Stimulated activated CD8-positive, alpha-beta memory T cell treated with anti-CD3 and anti-CD28 coated beads, Interleukin-12 subunit alpha, Interleukin-12 subunit beta, amount 100 ng/mL, for 1 hour (primary cell): ENCODE measurements around the gene DYRK2.

Experiments used
- DNase-seq: peaks from one replicate; pipeline ENCODE4 v3.0.0-alpha.2; 2020; ENCODE audit warnings: low read depth

Gene DYRK2

DNA sequence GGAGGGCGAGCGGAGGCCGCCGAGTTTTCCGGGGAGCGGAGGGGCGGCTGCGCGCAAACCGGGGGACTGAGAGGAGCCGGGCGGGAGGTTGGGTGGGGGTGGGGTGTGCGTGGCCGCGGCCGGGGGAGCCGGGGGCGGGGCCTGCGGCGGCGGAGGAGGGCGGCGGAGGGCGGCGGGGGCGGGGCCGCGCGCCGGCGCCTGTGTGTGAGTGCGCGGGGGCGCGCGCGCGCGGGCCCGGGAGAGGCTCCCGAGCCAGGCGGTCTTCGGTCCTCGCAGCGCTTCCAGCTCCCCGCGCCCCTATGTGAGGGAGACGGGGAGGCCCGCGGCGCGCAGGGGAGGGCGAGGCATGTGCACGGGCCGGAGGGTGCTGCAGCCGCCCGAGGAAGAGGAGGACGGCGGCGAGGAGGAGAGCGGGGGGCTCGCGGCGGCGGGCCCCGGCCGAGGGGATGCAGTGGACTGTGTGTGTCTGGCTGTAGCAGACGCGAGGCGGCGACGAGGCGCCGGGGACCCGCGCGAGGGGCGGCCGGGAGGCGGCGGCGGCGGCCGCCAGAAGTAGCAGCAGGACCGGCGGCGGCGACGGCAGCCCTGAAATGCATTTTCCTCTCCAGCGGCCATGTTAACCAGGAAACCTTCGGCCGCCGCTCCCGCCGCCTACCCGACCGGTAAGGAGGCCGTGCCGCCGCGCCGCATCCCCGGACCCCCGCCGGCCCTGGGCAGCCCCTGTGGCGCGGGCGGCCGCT, at the start of gene DYRK2:
DYRK2 (plus strand) TSS at position 225 of the 740 bp plus-strand sequence; CDS start at position 614, 389 bp downstream.
- peak; percentile 60 for DNase-seq

DNA sequence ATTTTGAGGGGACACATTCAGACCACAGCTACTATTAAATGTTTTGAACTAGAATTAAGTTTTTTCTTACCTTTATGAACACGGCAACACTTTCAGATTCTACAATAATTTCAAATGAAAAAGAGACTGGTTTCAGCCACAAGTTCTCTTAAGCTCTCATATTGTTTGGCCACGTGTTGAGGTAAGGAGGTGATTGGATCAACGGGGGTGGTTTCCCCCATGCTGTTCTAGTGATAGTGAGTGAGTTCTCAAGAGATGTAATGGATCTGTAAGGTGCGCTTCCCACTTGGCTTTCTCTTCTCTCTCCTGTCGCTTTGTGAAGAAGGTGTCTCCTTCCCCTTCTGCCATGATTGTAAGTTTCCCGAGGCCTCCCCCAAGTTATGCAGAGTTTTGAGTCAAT, 48.9 kb upstream of the DYRK2 start:
- DNase-seq, result no peak

DNA sequence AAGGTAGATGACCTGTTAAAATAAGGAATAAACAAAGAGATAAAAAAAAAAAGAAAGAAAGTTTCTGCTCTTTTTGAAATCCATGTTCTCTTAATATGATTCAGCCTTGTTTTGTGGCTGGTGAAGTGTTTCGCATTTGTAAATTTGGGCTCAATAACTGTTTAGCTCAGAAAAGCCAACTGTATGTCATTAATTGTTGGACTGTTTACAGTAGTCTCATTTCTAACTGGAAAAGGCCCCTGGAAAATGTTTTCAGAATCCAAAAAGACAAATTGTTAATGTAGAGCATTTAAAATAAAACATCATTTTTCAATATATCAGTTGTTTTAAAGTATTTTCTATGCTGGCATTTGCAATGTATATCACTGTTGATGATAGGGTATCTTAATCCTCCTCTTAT, 47.4 kb upstream of the DYRK2 start:
- no peak for DNase-seq

DNA sequence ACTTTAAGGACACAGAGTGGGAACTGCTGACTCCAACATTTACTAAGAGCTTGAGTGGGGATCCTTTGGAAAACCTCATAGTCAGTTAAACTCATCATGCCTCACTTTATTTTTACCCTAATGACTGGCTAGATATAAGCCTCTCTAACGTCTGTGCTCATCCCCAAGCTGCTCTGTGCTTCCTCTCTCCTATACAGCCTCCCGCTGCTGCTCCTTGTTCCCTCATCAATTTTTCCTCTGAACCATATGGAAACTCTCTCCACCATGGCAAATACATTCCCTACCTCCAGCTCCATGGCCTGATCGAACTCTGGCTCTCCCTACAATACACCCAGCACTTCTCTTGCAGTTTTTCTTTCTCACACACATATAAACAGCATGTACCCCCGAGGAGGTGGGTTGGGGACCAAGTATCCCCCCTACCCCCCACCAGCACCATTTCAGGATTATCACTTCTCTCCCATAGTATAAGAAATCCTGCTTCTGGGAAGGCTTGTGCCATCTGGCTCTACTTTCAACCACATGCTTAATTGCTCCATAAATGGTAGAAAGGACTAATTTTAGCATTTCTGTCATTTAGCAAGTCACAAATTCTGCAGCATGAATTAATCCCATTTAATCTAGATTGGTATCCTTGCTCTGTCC, 39.2 kb upstream of the DYRK2 start:
- DNase-seq, result no peak

DNA sequence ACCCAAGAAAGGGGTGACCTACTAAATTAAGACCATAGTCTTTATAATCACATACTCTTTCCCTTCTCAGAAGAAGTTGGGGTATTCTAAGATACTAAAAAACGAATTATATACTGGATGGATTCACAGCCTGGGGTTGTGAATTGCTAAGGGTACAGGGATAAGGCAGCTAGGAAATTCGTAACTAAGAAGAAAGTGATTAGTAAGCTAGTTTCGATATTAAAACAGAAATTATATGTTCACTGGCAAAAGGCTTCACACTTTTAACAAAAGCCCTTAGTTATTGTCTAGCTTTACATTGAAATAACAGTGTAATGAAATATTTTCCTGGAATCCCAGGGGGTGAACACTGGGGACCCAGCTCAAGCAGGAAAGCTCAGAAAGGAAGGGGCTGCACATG, 35.5 kb upstream of the DYRK2 start:
- no peak for DNase-seq

DNA sequence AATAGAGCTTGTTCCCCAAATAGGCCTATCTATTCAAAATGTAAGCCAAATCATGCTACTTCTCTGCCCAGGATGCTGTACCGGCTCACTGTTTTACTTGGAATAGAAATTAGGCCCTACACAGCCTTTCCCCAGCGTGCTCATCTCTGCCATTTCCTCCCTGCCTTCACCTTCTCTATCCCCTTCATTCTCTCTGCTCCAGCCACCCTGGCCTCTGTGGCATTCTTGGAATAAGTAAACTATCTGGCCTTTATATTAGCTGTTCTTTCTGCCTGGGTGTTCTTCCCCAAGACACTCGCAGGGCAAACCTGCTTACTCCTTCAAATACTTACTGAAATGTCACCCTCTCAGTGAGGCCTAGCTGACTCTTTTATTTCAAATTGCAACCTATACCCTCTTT, 30.9 kb upstream of the DYRK2 start:
- no peak for DNase-seq

DNA sequence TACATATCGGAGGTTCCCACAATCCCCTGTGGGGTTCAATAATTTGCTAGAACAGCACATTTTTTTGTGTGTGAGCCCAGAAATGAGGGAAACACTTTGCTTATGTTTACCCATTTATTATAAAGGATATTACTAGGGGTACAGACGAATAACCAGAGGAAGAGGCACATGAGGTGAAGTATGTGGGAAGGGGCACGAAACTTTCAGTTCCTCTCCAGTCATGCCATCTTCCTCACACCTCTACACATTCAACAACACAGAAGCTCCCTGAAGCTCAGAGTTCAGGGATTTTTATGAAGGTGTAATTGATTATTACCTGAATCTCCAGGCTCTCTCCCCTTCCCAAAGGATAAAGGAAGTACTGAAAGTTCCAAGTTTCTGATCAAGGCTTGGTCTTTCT, 30.2 kb upstream of the DYRK2 start:
- DNase-seq, result no peak

DNA sequence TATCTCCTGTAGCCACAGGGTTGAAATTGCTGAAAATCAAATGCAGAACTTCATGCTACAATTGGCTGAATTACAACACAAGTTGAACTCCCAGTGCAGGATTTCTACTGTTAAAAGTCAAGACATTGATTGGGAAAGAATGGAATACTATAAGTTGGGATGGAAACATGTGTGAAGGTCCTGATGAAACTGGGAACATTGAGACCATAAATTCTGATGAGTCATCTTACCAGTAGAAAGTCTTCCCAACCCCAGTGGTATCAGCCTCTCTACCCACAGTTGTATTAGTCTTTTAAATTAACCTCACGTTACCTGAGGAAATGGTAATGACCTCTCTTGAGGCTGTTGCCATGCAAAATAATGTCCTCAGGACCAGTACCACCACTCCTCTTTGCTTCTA, 27.4 kb upstream of the DYRK2 start:
- DNase-seq, result no peak

DNA sequence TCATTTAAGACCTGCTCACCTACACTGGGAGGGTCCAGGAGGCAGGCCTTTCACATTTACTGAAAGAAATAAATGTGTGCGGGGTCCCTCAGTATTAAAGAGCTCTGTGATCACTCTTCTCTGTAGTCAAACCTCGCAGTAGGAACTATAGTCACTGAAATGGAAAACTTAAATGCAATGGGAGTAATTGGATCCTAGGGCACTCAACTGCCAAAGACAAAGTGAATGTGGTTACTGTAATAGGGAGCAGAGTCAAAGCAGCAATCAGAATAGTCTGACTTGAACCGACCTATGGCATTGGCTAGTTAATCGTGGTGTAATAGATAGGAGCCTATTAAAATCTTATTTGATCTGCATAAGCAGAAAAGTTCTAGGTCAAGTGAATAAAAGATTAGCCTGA, 26.6 kb upstream of the DYRK2 start:
- no peak for DNase-seq

DNA sequence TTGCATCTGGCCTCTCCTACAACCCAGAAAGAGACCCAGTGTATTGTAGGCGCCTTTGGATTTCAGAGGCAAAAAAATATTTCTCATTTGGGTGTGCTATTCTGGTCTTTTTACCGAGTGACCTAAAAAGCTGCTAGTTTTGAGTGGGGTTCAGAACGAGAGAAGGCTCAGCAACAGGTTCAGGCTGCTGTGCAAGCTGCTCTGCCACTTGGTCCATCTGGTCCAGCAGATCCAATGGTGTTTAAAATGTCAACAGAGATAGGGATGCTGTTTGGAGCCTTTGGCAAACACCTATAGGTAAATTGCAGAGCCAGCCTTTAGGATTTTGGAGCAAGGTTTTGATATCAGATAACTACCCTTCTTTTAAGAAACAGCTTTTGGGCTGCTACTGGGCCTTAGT, 25.3 kb upstream of the DYRK2 start:
- DNase-seq, result no peak

DNA sequence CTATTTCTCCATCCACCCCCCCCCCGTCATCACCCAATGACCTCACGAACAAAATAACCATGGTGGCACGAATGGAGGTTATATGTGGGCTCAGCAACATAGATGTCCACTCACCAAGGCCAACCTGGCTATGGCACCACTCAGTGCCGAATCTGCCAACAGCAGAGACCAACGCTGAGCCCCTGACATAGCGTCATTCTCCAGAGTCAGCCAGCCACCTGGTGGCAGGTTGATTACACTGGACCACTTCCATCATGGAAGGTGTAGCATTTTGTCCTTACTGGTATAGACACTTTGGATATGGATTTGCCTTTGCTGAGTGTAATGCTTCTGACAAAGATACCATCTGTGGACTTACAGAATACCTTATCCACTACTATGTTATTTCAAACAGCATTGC, 24.2 kb upstream of the DYRK2 start:
- DNase-seq, result no peak

DNA sequence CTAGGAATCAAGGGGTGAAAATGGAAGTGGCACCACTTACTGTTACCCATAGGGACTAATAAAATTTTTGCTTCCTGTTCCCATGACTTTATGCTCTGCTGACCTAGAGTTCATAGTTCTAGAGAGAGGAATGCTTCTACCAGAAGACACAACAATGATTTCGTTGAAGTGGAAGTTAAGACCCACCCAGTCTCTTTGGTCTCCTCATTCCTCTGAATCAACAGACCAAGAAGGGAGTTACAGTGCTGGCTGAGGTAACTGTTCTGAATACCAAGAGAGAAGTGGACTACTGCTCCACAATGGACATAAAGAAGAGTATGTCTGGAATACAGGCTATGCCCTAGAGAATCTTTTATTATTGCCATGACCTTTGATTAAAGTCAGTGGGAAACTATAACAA, 23.5 kb upstream of the DYRK2 start:
- DNase-seq, result no peak

DNA sequence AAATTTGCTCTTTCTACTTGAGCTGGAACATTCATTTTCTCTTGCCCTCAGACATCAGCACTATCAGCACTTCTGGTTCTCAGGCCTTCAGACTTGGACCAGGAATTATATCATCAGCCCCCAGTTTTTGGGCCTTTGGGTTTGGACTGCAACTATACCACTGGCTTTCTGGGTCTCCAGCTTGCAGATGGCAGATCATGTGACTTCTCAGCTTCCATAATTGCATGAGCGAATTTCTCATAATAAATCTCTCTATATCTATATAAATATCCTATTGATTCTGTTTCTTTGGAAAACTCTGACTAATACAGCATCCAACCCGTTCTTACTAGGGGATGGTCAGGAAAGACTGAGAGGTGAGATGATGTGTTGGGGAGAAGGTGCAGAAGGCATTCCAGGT, 22.4 kb upstream of the DYRK2 start:
- DNase-seq, result no peak

DNA sequence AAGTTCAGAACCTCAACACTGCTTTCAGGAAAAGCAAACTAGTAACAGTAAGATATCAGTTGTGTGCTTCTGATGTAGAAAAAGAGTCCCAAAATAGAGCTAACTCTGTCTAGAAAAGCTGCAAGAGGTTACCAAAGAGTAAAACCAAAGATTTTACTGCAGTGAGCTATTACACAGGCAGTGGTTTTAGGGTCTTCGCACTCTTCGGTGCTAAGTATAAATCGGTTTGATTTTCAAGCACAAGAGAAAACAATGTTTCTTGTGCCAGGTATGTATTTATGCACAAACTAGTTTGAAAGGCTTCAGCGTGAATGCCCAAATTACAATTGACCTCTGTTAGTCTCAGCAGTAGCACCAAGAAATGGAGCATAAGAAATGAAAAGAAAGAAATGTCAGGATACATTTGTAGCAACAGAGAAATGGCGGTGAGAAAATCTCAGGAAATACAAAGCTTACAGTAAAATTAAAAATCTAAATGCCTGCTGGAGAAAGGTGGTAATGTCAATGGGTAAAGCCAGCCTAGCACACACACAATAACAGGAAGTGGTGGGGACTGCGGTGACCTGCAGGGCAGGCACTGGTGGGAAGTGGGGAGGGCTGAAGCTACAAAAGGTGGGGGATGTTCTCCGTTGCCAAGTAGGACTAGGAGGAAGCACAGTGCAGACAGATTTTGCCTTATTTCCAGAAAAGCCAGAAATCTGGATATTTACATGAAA, 18.0 kb upstream of the DYRK2 start:
- peak; percentile 63 for DNase-seq

DNA sequence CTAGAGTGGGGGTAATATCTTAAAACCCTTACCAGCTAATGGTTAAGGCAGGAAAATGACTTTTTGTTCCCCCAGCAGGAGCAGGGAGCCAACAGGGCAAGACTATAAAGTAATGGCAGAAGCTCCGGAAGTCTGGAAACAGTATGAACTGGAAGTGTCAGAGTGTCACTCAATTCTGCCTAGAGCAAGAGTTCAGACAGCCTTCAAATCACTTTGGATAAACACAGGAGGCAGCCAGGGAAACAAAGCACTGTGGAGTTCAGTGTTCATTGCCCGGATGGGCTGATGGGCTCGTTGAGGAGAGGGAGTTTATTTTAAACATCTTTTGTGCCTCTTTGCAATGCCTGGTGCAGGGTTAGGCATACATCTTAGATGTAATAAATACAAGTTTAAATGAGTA, 16.5 kb upstream of the DYRK2 start:
- no peak for DNase-seq

DNA sequence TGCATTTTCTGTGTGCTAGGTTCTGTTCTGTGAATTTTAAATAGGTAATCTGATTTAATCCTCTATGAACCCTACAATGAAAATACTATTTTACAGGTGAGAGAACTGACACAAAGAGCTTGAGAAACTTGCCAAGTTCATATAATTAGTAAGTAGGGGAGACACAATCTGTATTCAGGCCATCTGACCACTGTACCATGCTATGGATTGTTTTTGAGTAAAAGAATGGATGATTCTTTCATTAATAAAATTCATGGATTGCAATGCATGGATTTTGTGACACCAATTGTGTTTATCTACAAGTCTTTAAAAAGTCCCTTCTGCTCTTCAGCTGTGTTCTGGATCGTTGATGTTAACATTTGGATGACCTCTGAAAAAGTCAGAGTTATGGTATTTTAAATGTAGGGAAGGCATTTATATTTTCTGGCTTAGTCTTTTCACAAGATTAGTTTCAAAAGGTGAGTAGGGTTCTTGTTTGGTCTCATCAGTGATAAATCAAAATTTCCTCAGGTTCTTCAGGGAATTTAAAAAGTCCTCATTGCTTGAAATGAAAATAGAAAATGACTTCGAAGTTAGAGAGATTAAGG, 15.4 kb upstream of the DYRK2 start:
- DNase-seq, result no peak

DNA sequence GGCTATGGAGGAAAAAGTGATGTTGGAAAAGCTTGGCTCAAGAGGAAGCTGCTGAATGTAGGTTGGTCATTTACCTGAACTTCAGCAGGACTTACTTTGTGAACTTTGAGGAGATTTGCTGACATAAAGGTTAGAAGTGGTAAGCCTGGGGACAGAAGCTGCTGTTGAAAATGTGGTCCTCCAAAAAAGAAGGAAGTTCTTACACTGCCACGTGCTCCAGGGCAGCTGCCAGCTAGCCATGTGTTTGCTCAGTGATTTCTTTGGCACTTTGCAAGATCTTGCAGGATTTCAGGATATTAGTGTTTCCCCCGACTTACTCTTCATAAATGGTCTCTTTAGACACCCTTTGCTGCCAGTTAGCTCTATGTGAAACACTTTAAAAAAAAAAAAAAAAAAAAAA, 14.8 kb upstream of the DYRK2 start:
- no peak for DNase-seq

DNA sequence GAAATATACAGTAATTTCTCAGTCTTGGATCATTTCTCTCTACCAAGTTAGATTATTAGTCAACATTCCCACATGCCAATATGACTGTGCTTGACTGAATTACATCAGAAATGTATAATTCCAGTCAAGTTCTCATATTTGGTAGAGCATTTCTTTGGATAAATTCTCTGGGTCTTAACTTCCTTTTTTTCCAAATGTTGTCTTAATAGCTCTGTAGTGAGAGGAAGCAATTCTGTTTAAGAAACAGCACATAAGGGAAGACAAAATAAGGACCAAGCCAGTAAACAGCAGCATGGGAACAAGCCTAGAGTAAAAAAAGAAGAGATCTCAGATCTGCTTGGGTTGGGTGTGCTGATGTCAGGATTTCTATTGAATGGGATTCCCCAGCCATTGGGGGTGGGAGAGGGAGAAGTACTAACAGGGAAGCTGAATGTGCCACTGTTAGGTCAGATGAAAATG, 14.2 kb upstream of the DYRK2 start:
- DNase-seq, result no peak

DNA sequence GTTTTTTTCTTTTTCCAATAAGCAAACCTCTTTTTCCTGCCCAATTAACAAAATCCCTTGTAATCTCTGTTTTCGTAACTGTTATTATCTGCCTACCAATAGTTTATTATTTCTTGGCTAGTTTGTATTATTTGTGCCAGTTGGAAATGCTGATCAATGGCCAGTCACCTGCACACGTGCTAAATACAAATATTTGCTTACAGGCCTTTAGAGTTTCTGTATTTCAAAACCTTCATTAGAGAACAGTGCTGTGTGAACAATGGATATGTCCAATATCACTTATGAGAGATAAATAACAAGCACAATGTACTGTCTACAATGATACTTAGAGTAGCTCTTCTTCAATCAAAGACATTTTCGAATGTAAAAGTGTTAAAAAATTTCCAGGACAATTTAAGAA, 10.8 kb upstream of the DYRK2 start:
- no peak for DNase-seq

DNA sequence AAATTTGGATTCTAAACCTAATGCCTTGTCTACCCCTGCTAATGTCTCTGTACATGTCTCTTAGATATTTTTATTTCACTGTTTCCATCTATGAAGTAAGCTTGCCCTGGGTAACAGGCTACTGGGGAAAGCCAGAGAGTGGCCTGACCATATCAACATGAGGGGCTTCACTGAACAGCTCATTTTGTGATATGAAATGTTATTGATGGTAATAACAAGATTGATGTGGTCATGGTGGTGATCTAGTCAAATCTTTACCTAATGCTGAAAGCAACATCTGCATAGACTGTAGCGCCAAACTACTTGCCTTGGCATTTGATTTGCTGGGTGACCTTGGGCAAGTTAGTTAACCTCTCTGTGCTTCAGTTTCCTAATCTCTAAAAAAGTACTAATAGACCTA, 9.9 kb upstream of the DYRK2 start:
- no peak for DNase-seq

DNA sequence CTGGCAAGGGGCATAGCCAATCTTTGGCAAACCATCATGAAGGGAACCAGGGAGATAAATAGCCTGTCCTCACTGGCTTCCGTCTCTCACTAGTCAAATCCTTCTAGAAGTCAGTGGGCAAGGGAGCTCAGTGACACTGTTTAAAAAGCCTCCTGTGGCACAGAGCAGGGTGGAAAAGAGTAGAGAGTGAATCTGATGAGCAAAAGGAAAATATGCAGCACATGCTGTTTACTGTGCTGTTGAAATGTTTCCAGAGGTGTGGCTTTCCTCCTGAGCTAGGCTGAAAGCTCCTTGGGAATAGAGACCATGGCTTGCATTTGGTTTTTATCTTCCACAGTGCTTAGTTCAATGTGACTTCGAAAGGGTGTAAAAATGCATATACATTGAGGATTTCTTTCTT, 7.7 kb upstream of the DYRK2 start:
- no peak for DNase-seq

DNA sequence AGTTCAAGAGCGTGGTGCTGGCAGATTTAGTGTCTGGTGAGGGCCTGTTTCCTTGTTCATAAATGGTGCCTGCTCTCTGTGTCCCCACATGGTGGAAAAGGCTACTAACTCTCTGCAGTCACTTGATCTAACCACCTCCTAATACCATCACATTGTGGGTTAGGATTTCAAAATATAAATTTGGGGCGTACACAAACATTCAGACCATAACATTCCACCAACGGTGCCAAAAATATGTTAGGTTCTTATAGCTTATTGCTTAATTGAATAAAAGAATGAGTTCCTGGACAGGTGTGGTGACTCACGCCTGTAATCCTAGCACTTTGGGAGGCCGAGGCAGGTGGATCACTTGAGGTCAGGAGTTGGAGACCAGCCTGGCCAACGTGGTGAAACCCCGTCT, 3.4 kb upstream of the DYRK2 start:
- DNase-seq, result no peak

DNA sequence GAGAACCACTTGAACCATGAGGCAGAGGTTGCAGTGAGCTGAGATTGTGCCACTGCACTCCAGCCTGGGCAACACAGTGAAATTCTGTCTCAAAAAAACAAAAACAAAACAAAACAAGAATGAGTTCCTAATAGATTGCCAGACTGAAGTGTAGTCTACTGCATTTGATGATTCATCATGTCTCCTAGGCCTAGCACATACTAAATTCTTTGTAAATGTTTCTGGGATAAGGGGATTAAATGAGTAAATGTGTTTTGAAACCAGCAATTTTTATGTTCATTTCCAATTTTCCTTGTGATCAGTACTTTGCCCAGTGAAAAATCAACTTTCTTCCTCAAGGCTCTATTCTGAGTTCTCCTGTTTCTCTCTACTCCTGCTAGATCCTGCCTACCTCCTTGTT, 2.9 kb upstream of the DYRK2 start:
- no peak for DNase-seq
